GM19193 (cell line): Measurements from ENCODE around the gene RAD1.

Experiments
- POLR2A ChIP-seq: IDR thresholded peaks from 4 replicates; pipeline ENCODE4 v1.6.1; 2011; ENCODE audit not compliant: insufficient read depth, insufficient read length; ENCODE audit errors: extremely low read depth

The RAD1 gene

DNA sequence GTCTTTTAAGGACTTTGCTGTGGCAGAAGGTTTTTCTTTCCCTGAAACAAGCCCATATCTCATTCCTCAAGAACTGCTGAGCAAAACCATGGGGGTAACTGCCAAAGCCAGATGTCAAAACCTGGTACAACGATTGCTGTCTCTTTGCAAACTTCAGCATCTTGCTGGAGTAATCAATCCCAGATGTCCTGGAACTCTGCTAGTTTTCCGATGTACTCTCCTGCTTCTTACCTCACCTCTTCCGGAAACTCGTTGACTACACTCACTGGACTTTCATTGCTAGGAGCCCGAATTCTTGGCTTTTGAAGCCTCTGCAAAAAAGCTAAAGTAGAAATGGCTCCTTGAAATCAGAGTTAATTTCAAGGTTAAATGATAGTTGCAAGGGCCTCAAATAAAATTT is 23.3 kb downstream of the RAD1 start:
- no peak for TF ChIP-seq POLR2A

DNA sequence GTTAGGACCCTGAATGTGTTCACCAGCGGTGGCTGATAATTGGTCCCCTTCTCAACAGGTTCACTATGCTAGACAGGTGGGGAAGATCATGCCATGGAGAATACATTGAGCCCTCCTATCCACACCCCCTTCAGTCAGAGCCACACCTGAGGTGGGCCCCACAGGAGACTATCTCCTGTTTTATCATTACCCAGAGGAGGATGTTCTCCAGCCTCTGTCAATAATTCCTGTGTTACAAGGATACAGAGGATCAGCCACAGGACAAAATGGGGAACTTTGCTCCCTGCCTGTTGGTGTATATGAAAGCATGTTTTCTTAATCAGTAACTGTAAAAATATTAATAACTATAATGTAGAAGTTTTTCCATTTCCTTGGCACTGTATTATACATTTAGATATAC is 25.9 kb downstream of the RAD1 start:
- no peak for TF ChIP-seq POLR2A

DNA sequence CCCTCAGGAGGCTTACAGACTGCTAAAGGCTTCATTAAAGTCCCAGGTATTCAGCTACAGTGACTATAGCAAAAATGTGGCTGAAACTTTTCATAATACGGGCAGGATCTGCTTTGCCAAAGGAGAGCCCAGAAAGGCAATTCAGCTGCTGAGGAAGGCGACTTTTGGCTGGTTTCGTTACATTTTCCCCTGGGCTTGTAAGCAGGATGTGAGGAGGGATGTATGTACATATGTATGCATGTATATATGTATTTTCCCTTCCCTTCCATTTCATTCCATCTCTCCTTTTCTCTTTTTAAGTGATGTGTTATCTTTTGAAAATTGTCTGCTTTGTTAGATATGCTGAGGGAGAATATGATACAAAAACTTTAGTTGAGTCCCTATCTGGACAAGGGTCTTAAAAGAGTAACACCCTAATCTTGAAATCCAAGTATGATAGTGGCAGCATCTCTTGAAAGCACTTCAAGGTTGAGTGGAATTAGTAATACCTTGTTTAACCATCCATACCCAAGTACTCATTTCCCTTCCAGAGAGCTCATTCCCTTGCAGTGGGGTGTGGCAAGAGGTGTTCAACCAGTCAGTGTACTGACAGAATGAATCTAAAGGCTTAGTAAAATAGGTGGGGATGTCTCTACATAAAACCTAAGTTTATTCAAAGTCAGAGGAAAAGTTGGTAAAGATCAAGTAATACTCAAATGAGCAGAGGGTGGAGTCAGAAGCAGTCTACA is 28.7 kb downstream of the RAD1 start:
- no peak for TF ChIP-seq POLR2A

DNA sequence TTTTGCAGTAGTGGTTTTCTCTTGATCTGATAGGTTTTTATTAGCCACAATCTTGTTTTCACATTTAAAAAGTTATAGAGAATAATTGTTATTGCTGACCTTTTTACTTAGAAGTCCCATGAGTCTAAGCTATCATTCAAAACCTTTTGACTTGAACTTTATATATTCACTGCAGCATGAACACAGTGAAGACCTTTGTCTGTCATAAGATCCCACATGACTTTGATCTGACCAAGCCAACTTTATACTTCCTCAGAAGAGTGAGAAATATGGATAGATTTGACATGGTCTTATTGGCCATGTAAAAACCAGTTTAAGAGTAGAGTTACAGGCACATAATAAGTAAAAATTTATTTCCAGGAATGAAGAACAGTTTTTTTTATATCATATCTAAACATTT is 34.1 kb downstream of the RAD1 start:
- TF ChIP-seq POLR2A: no peak

DNA sequence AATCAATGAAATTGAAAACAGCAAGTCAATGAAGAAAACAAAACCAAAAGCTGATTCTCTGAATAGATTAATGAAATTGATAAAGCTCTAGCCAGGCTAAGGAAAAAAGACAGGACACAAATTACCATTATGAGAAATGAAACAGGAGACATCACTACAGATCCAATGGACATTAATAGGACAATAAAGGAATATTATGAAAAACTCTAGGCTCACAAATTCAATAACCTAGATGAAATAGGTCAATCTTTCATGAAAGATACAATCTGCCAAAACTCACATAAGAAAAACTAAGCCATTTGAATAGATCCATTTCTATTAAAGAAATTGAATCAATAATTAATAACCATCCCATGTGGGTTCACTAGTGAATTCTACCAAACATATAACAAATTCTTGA is 39.0 kb downstream of the RAD1 start:
- no peak for TF ChIP-seq POLR2A

DNA sequence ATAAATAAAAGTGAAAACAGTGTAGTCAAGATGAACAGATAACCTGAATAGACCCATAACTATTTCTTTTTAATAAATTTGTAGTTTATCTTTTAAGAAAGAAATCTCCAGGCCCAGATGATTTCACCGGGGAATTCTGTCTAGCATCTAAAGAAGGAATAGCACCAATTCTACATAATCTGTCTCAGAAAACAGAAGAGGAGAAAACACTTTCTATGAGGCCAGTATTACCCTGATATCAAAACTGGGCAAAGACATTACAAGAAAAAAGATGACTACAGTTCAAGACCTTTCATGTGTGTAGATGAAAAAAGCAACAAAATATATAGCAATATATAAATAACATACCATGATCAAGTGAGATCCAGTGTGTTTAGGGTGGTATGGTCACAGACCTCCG is 44.9 kb downstream of the RAD1 start:
- TF ChIP-seq POLR2A: no peak

DNA sequence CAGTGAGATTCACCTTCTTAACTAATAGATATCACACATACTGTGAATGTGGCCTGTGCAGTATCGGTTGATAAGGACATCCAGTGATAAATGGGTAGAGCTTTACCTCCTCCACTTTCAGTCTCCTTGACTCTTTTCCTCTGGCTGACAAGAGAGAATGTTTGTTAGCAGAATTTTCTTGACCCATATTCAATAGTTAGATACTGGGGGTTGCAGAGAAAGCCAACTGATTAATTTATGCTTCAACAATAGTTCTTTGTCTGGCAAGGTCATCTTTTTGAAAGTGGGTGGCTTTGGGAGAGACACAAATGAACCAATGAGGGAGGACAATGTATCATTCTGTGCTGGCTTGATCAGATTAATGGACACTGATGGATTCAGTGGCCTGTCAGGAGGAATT is 46.0 kb downstream of the RAD1 start:
- no peak for TF ChIP-seq POLR2A

DNA sequence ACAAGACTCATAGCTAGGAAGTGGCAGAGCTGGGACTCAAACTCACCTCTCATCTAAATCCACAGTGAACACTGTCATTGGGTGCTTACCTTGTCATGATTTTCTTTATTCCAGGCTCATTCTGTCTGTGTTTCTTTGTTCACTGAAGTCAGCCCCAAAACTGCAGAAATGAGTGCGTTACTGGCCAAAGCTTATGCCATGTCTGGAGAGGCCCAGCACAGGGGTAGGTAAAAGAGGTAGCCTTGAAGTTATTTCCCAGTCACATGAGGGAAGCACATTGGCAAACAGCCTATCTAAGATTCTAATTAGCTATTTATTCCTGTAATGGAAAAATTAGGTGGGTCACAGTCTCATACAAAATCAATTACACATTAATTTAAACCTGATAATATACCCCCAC is 46.5 kb downstream of the RAD1 start:
- no peak for TF ChIP-seq POLR2A

DNA sequence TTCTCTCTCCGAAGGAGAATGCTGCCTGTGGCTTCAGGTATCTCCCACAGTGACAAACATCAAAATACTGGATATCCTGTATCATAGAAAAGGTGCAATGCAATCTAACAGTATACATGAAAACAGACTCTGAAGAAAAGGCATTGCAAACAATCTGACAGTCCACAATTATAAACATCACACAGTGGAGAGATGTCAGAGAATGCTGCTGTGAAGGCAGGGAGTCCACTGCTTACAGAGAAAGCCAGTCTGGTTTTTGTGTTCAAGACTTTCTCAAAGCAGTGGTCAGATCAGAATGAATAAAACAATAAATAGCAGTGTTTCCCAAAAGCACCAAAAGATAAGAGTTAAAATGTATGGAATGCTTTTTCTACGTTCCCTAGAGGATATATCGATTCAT is 47.6 kb downstream of the RAD1 start:
- TF ChIP-seq POLR2A: no peak

DNA sequence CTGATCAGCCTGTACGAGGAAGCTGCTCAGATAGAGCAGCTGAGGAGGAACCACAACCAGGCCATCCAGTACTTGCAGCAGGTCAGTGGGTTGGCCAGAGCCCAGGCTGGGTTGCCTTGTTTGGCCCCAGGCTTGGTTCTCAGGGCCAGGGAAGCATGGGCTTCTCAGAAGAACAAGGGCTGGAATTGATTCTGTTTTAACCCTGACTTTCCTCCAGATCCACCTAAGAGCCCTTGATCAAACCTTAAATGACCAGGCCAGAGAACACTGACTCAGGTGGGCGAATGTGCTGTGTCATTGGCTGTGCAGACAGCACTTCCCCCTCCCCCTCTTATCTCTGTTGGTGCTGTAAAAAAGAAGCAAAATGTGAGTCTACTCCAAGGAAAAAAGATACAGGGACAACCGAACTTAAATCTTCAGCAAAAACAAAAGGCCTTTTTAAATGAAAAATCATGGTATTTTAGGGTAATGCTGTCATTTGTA is 48.3 kb downstream of the RAD1 start:
- TF ChIP-seq POLR2A: no peak

DNA sequence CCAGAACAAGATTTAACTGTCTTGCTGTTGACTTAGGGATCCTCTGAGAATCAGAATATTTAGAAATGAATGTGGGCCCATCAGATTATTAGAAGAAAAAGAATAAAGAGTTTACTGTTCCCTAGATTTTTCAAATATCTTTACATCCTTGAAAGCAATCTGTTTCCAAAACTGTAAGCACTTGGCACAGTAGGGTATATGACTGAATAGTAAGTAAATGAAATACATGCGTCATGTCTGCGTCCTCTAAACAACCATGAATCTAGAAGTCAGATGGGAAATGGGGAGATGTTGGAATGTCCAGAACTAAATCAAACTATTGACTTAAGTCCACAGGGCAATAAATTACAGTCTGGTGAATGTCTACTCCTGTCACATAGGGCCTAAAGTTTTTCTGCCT is 50.2 kb downstream of the RAD1 start:
- TF ChIP-seq POLR2A: no peak

DNA sequence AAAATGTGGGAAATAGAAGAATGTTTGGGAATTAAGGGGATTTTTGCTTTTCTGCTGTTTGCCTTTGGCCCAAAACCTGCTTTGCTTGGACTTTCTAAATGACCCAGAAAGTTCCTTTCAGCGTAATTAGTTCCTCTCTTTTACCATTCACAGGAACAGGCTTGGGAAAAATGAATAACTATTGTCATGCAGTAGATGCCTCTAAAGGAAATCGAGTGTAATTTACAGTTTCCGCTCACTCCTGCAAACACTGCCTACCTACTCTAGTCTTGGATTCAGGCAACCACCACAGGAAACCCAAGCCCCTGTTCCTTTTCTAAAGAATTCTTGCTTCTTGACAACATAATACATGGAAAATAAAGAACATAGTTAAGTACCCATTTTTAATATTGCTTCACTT is 51.4 kb downstream of the RAD1 start:
- TF ChIP-seq POLR2A: no peak

DNA sequence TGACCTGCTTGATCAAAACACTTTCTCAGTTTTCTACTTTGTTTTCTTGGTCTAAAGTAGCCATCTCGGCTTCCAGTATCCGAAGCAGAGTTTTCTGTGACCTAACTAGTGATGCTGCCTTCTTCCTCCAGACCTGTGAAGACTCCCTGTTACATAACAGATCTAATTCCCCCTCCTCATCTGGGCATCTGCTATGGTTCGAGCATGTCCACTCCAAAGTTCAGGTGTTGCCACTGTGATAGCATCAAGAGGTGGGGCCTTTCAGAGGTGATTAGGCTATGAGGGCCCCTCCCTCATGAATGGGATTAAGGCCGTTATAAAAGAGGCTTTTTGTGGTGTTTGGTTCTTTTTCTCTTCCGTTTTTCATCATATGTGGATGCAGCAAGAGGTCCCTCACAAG is 56.1 kb downstream of the RAD1 start:
- TF ChIP-seq POLR2A: no peak

DNA sequence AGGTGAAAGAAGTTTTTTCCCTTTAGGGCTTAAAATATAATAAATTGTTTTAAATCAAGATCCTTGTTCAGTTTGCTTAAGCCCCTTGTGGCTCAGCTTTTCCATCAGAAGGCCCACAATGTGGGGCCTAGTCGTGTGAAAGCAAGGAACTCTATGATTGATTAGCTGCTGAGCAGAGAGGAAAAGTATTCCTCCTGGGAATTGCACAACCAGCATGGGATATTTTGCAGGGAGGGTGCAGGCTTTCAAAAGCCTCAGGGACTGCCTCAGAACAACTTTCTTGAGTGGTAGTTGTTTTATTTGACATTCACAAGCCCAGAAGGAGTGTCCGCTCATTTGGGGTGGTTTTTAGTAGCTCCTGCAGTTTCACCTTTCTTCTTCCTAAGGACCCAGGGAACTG is 56.5 kb downstream of the RAD1 start:
- no peak for TF ChIP-seq POLR2A

DNA sequence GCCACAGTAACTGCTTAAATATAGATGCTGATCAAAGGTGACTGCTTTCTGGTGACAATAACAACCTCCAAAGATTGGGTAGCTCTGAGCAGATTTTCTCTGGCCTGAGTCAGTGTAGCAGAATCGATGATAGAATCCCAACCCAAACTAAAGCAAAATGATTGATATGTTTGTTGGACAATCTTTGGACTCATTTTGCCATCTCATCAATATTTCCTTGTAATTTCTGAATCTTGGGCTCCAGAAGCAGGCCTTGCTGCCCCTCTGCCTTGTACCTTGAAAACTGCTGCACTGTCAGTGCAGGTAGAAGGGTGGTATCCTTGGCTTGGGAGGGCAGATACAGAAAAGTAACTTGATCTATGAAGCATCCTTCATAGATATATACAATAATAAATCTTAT is 57.4 kb downstream of the RAD1 start:
- no peak for TF ChIP-seq POLR2A

DNA sequence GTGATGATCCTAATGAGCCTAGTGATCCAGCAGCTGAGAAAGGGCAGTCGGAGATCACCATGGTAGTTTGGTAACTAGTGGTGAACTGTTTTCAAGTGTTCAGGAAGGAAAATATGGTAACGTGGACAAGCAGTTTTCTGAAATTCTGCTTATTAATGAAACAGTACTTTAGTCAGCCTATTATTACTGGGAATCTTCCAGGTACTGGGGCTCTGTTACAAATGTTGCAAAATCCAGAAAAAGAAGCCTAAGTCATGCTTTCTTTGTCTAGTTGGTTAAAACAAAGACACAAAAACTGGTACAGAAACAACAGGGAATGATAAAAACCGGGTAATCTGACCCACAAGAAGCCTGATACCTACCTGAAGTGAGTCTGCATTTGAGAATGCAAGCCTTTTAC is 58.1 kb downstream of the RAD1 start:
- TF ChIP-seq POLR2A: no peak
